Skeletal muscle satellite cell (primary cell): ENCODE measurements around the gene SCUBE2. TPM values are rescaled to one million over a fixed set of nuclear protein-coding genes. Genes with fewer than 3 reads are reported as not detected.

Experiments
- H3K27me3 ChIP-seq: 2 replicates; pipeline ENCODE4 v1.7.0; 2013; ENCODE audit warnings: low read length; ENCODE audit not compliant: control insufficient read depth, insufficient read depth
- H3K36me3 ChIP-seq: 2 replicates; pipeline ENCODE4 v1.7.0; 2013; ENCODE audit warnings: mild to moderate bottlenecking, control low read depth, low read length; ENCODE audit not compliant: insufficient read depth
- H3K4me1 ChIP-seq: 2 replicates; pipeline ENCODE4 v1.7.0; 2013; ENCODE audit warnings: low read length; ENCODE audit not compliant: control insufficient read depth, insufficient read depth
- H3K4me2 ChIP-seq: 2 replicates; pipeline ENCODE4 v1.7.0; 2013; ENCODE audit warnings: mild to moderate bottlenecking, low read length
- H3K4me3 ChIP-seq: 2 replicates; pipeline ENCODE4 v1.7.0; 2013; ENCODE audit warnings: low read length
- H3K9ac ChIP-seq: 2 replicates; pipeline ENCODE4 v1.7.0; 2013; ENCODE audit warnings: mild to moderate bottlenecking, low read depth, low read length, moderate library complexity
- H3K9me3 ChIP-seq: replicated peaks from 2 replicates; pipeline ENCODE4 v1.7.0; 2013; ENCODE audit warnings: mild to moderate bottlenecking, control low read depth, low read length
- total RNA-seq: library from RNA; depleted of rRNA; stranded (reverse); fragments of >200 nt; gene quantifications from 2 replicates; pipeline ENCODE4 v1.2.3, GENCODE V29; 2012; rRNA removed

SCUBE2 gene
- 0.51 and 0.66 TPM in 2 replicates for total RNA-seq

DNA sequence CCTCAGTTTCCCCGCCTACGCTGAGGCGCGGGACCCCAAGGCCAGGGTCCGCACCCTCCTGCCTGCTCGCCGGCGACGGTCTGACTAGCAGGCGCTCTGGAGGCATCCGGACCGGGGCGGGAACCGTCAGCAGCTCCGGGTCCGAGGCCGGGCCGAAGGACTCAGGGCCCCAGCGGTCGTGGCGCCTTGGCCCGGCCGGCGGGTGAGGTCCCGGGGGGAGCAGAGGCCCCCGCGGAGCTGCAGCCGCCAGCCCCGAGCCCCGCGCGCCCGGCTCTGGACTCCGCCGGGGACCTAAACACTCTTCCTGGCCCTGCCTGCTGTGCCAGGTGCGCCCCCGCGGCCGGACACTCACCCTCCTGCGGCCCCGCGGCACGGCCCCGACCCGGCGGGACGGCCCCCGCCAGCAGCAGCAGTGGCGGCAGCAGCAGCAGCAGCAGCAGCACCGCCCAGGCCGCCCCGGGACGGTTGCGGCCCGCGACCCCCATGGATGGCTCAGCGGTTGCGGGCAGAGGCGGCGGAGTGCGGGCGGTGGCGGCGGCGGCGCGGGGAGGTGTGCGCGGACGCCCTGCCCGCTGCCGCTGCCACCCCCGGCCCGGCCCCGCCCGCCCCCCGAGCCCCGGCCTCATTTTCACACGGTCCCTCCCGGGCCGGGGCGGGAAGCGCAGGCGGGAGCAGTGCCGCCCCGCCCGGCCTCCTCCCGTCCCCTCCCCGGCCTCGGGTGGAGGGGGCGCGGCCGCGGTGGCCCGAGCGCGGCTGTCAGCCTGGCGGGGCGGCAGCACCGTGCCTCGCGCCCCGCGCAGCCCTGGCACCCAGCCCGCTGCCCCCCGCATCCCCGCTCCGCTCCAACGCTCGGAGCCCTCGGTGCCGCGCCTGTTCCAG is at the start of gene SCUBE2:
Gene SCUBE2, minus strand, starts transcription at position 556 of the 879 bp plus-strand sequence. Its CDS starts 71 bp downstream, at position 485.
- H3K4me2 ChIP-seq = peak within 1 kb of the TSS; percentile 88
- H3K27me3 ChIP-seq = peaks cover 16% of the 10 kb centered on the region
- no peaks in the 10 kb centered on the region for H3K9me3 ChIP-seq
- peak within 1 kb of the TSS; percentile 28 for H3K9ac ChIP-seq
- H3K36me3 ChIP-seq = no peaks in the 10 kb centered on the region
- no peaks in the 10 kb centered on the region for H3K4me1 ChIP-seq
- H3K4me3 ChIP-seq = peak within 1 kb of the TSS; percentile 66

DNA sequence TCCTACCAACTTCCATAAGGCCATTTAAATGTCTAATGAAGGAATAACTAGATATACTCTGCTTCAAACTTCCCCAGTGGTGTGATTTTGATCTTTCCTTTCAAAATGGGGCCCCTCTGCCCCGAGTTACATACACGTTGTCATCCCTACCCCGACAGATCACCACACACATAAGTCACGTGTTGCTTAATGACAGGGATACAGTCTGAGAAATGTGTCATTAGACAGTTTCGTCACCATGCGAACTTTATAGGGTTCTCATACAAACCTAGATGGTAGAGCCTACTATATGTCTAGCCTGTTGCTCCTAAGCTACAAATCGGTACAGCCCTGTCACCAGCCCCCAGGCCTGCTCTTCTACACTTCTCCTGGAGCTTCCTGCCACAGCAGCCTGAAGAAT is 49.8 kb upstream of the SCUBE2 start:
- H3K4me2 ChIP-seq = no peak overlapping the region
- peaks cover 82% of the 10 kb centered on the region for H3K36me3 ChIP-seq
- peaks cover 26% of the 10 kb centered on the region for H3K4me1 ChIP-seq
- no peaks in the 10 kb centered on the region for H3K27me3 ChIP-seq
- no peaks in the 10 kb centered on the region for H3K9me3 ChIP-seq
- H3K4me3 ChIP-seq = no peak overlapping the region
- H3K9ac ChIP-seq = no peak overlapping the region

DNA sequence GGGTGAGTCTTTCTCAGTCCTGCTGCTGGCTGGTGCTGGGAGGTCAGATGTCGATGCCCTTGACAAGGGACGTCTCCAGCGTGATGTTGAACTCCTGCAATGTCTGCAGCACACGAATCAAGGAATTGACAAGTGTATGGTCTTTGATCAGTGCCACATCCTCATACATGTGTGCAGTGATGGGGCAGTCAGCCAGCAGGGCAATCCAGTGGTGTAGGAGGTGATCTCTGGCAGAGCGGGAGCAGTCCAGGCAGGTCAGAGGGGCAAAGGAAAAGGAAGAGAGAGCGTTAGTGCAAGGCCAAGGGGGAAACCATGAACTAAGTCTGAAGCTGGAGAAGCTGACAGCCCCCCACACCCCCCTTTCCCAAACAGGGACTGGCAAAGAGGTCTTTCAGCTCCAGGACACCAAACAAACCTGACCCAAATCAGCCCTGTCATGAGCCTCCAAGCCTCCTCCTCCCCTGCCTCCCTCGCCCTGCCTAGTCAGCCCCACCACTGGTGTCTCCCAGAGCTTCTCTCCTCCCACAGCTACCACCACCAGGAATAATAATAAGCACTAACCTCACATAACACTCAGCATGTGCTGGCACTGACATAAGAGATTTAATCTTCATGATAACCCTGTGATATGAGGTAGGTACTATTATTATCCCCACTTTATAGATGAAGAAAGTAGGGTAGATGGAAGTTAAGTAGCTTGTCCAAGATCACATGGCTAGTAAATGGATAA is 48.4 kb upstream of the SCUBE2 start:
- Histone ChIP-seq H3K4me1 (peaks cover 26% of the 10 kb centered on the region), H3K9me3 (no peaks in the 10 kb centered on the region), H3K9ac (no peak overlapping the region), H3K4me2 (no peak overlapping the region), H3K27me3 (no peaks in the 10 kb centered on the region), H3K36me3 (peaks cover 72% of the 10 kb centered on the region), H3K4me3 (no peak overlapping the region)

DNA sequence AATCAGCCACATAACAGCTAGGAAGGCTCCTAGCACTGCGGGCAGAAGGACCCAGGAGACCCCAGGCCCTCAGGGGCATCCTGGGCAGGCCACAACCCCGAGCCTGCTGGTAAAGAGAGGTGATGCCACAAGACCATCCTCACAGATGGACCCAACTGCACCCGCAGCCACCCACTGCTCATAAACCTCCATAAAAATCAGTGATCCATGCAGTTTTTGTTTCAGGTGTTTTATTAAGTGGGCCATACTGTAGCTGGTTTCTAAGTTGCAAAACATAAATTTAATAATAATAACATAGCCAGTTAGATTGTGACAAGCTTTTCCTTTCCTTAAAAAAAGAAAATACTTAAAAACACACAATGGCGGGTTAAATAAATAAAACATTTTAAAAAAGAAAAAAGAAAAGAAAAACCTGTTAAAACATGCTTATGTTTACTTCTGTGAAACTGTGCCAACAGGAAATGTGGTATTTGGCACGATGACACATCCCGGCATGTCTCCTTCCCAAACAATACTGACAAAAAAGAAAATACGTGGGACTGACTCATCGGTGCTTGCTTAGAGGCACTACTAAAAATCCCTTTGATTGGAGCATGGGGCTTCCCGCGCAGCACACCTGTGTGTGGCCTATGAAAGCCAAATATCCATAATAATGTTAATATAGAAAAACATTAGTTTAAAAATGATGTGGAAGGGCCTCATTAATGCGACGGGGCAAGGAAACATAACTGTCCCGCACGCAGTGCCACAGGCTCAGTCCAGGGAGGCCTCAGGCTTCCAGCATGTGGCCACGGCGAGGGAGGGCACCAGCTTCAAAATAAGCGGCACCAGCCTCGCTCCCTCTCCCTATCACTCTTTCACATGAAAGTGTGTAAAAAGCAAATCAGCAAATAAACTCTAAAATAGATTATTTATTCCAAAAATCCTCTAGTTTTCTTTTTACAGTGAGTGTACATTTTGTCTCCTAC is 47.5 kb upstream of the SCUBE2 start:
- H3K4me2 ChIP-seq = peak overlapping the region; percentile 15
- H3K4me1 ChIP-seq = peaks cover 26% of the 10 kb centered on the region
- H3K9ac ChIP-seq = peak overlapping the region; percentile 17
- peaks cover 65% of the 10 kb centered on the region for H3K36me3 ChIP-seq
- H3K4me3 ChIP-seq = no peak overlapping the region
- H3K27me3 ChIP-seq = no peaks in the 10 kb centered on the region
- no peaks in the 10 kb centered on the region for H3K9me3 ChIP-seq

DNA sequence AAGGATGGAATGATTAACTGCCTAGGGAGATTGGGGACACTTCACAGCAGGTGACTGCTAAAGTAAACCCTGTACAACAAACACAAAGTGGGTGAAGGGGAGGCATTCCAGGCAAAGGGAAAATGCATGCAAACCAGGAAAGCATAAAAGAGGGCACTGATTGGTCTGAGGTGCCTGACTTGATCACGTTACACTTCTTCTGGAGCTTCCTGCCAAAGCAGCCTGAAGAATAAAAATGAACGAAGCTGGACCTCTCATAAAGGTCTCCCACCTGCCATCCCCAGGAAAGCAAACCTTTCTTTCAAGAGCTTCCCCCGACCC is 46.7 kb upstream of the SCUBE2 start:
- H3K36me3 ChIP-seq = peaks cover 61% of the 10 kb centered on the region

DNA sequence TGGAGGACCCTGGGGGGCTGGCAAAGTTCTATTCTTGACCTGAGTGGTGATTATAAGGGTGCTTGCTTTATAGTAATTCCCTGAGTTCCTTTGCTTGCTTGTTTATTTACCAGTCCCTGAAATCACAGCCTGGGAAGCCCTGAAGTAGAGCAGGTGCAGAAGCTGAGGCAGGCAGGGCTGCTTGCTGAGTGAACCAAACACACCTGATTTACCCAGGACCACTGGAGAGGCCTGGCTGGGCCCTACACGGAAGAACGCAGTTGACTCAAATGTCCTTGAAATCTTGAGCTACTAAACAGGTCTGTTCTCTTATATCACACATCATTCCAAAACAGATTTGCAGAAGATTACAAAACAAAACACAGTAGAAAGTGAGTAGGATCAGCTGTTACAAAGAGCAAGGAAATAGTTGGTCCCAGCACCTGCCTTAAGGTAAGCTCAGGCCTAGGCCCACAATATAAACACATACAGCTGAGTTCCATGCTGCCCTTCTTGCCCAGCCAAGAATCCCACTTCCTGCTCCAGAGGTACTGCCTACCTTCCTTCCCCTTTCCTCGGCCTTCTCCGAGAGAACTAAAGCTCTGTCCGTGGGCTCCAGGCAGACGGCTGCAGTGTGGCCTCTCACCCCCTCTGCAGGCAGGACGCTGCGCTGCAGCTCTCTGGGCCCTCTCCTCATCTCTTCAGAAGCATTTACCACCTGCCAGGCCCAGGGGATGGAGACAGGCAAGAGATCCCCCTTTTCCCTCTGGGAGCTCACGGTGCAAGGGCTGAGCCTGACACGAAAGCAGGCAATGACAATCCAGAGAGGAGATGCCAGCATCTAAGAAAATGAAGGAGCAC is 46.1 kb upstream of the SCUBE2 start:
- Histone ChIP-seq H3K27me3 (no peaks in the 10 kb centered on the region), H3K4me2 (no peak overlapping the region), H3K36me3 (peaks cover 57% of the 10 kb centered on the region), H3K4me3 (no peak overlapping the region), H3K9ac (no peak overlapping the region), H3K9me3 (no peaks in the 10 kb centered on the region), H3K4me1 (peaks cover 33% of the 10 kb centered on the region)

More for the DNA sequence above, 46.7 kb upstream of the SCUBE2 start:
- peak overlapping the region; percentile 15 for H3K4me2 ChIP-seq
- H3K9me3 ChIP-seq = no peaks in the 10 kb centered on the region
- H3K9ac ChIP-seq = peak overlapping the region; percentile 17
- H3K4me3 ChIP-seq = no peak overlapping the region
- no peaks in the 10 kb centered on the region for H3K27me3 ChIP-seq
- peaks cover 27% of the 10 kb centered on the region for H3K4me1 ChIP-seq

DNA sequence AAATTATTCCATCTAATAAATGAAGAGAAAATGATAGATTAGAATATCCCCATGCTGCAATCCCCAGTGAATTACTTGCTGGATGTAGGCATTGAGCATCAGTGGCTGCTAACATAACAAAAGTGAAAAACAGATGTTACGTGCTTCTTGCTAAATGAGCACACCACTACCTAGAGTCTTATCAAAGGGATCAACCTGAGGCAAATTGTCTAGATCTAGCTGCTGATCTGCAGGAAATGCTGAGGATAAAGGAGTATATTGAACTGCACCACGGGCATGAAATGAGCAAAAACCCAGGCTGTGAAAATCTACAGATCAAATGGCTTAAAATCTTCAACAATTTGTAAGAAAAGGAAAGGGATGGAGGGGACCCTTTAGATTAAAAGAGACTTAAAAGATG is 45.3 kb upstream of the SCUBE2 start:
- no peak overlapping the region for H3K4me3 ChIP-seq
- H3K9ac ChIP-seq = no peak overlapping the region
- H3K9me3 ChIP-seq = no peaks in the 10 kb centered on the region
- H3K27me3 ChIP-seq = no peaks in the 10 kb centered on the region
- peaks cover 54% of the 10 kb centered on the region for H3K36me3 ChIP-seq
- H3K4me2 ChIP-seq = no peak overlapping the region
- peaks cover 40% of the 10 kb centered on the region for H3K4me1 ChIP-seq

DNA sequence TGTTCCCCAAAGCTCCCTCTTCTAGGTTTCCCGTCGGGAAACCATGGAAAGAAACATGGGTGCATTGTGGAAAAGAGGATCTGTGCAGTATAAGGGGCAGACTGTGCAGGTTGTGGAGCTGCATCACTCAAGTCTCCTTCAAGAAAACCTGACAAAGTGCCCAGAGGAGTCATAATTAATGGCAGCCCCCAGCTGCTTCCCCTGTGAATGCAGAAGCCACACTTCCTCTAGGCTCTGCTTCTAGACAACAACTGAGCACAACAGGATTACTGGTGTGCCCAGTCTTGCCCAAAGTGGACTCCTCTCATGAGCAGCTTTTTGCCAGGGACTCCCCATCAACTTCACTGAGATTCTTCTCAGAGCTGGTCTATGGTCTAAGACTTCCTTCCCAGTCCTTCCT is 42.6 kb upstream of the SCUBE2 start:
- Histone ChIP-seq H3K9ac (no peak overlapping the region), H3K4me3 (no peak overlapping the region), H3K36me3 (peaks cover 41% of the 10 kb centered on the region), H3K4me1 (peaks cover 23% of the 10 kb centered on the region), H3K9me3 (no peaks in the 10 kb centered on the region), H3K4me2 (no peak overlapping the region), H3K27me3 (no peaks in the 10 kb centered on the region)

DNA sequence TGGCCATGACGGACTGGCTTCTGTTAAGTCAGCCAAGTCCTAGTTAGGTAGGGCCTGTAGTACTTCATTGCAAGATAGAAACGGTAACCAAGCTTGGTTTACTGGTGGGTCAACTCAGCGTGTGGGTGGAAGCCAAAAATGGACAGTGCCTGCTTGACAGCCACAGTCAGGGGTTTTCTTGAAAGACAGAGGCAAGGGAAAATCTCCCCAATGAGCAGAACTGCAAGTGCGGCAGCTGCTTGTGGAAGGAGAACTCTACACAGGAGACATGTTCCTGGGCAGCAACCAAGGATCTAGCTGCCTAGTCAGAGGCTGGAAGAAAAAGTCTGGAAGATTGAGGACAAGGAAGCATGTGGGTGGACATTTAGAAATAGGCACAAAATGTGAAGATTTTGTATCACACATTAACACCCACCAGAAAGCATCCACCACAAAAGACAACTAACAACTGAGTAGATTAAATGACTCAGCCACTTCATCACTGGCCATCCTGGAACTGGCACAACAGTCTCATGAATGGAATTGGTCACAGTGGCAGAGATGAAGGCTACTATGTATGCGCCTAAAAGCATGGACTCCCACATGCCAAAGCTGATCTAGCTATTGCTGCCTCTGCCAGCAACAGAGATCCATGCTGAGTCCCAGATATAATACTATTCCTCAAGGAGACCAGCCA is 40.9 kb upstream of the SCUBE2 start:
- H3K4me2 ChIP-seq = no peak overlapping the region
- no peaks in the 10 kb centered on the region for H3K27me3 ChIP-seq
- peaks cover 29% of the 10 kb centered on the region for H3K36me3 ChIP-seq
- no peak overlapping the region for H3K4me3 ChIP-seq
- no peaks in the 10 kb centered on the region for H3K9me3 ChIP-seq
- H3K9ac ChIP-seq = no peak overlapping the region
- H3K4me1 ChIP-seq = peaks cover 14% of the 10 kb centered on the region

DNA sequence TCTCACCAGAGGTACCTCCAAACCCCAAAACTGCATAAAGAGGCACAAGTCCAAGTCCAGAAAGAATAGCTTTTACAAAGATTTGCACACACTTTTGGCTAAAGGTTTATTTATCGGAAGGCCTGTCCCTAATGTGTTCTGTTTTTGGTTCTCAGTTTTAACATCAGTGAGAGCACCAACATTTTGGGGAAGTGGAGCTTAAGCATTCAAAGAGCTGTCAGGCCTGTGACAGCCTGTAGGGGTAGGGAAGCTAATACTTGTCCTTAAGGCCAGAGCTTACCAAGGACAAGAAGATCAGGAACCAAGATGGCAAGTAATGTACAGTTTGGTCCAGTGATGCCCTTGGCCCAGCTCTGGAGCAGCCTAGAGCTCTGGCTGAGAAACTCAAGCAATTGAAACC is 38.9 kb upstream of the SCUBE2 start:
- Histone ChIP-seq H3K36me3 (peaks cover 20% of the 10 kb centered on the region), H3K9me3 (no peaks in the 10 kb centered on the region), H3K4me2 (no peak overlapping the region), H3K9ac (no peak overlapping the region), H3K4me3 (no peak overlapping the region), H3K27me3 (no peaks in the 10 kb centered on the region), H3K4me1 (peaks cover 14% of the 10 kb centered on the region)
